ENCODE results near the gene CYP4A22. TPM values are rescaled to one million over a fixed set of nuclear protein-coding genes. Genes with fewer than 3 reads are reported as not detected.

The CYP4A22 gene
- total and polyA plus RNA-seq, 9 of the 15 experiments (the other 6 are each of a cell fraction or from before 2014, with no cell fraction given): 0.07 TPM; not detected in 8

DNA sequence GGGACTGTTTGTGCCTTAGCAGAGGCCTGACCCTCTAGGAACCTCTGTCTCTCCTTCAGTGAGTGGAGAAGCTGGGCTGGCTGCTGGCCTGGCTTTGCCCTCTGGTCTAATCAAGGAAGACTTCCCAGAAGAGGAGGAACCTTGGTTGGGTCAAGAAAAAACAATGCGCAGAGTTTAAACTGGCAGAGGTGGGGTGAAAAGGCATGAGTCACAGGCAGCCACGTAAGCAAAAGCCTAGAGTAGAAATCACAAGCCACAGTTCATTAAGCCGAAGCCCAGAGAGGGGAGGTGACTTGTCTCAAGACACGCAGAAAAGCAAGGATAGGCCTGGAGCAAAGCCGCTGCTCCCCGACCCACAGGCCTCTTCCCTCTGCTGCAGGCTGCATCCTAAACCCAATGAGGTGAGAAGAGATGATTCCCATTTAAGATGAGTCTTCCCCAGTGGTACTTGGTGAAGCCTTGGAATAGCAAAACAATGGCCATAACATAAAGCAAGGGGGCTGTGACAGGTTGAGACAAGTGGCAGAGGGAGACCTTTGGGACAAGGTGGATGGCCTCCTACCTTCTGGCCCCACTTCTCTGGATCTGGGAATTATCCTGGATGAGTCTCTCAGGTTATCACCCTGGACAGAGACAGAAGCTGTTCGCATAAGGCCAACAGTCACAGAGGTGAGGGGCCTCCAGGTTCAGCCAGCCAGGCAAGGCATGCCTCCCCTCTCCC is 44.9 kb downstream of the CYP4A22 start (continued):
- TF ChIP-seq ZFP36 (IDR thresholded peaks at IDR 0.05; ENCODE audit: low read depth, low read length, partially characterized antibody) (peak; percentile 100), ARID1B (IDR thresholded peaks at IDR 0.05) (peak; percentile 5; the same call in 1 of the 2 replicates), CBX5 (IDR thresholded peaks at IDR 0.05; ENCODE audit: borderline replicate concordance, low read depth) (no peak), ZBTB8A (IDR thresholded peaks at IDR 0.05; ENCODE audit: partially characterized antibody) (no peak), NONO (IDR thresholded peaks at IDR 0.05; ENCODE audit: low read depth in 2 of 2, low read length in 1 of 2) (0 out of 4 replicates have a peak, but pooled peaks of 1 of the 2 experiments have one; percentile 13), ZNF253 (CRISPR knock-in tag; conservative IDR thresholded peaks at IDR 0.05) (no peak), SAFB2 (IDR thresholded peaks at IDR 0.05; ENCODE audit: borderline replicate concordance, low read depth, low read length, severe bottlenecking) (no peak), ZNF232 (CRISPR knock-in tag; IDR thresholded peaks at IDR 0.05) (no peak), EP400 (IDR thresholded peaks at IDR 0.05) (no peak), ZC3H4 (CRISPR knock-in tag; IDR thresholded peaks at IDR 0.05; ENCODE audit: borderline replicate concordance) (0 out of 2 replicates have a peak, but pooled peaks have one; percentile 18), ZKSCAN8 (CRISPR knock-in tag; IDR thresholded peaks at IDR 0.05) (no peak), TEAD2 (tag; IDR thresholded peaks at IDR 0.05) (peak; percentile 43; the same call in 1 of the 2 replicates), ZNF583 (CRISPR knock-in tag; IDR thresholded peaks at IDR 0.05) (no peak), RBM34 (IDR thresholded peaks at IDR 0.05; ENCODE audit: borderline replicate concordance, insufficient read depth, low read length) (no peak), CBX3 (IDR thresholded peaks at IDR 0.05; ENCODE audit: borderline replicate concordance in 1 of 2, low read length in 2 of 2) (no peak), CCAR2 (IDR thresholded peaks at IDR 0.05; ENCODE audit: low read depth, low read length) (no peak)
- TF ChIP-seq, protein P1, sequence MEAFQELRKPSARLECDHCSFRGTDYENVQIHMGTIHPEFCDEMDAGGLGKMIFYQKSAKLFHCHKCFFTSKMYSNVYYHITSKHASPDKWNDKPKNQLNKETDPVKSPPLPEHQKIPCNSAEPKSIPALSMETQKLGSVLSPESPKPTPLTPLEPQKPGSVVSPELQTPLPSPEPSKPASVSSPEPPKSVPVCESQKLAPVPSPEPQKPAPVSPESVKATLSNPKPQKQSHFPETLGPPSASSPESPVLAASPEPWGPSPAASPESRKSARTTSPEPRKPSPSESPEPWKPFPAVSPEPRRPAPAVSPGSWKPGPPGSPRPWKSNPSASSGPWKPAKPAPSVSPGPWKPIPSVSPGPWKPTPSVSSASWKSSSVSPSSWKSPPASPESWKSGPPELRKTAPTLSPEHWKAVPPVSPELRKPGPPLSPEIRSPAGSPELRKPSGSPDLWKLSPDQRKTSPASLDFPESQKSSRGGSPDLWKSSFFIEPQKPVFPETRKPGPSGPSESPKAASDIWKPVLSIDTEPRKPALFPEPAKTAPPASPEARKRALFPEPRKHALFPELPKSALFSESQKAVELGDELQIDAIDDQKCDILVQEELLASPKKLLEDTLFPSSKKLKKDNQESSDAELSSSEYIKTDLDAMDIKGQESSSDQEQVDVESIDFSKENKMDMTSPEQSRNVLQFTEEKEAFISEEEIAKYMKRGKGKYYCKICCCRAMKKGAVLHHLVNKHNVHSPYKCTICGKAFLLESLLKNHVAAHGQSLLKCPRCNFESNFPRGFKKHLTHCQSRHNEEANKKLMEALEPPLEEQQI (IDR thresholded peaks at IDR 0.05): no peak
- TF ChIP-seq, protein P2, sequence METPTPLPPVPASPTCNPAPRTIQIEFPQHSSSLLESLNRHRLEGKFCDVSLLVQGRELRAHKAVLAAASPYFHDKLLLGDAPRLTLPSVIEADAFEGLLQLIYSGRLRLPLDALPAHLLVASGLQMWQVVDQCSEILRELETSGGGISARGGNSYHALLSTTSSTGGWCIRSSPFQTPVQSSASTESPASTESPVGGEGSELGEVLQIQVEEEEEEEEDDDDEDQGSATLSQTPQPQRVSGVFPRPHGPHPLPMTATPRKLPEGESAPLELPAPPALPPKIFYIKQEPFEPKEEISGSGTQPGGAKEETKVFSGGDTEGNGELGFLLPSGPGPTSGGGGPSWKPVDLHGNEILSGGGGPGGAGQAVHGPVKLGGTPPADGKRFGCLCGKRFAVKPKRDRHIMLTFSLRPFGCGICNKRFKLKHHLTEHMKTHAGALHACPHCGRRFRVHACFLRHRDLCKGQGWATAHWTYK (CRISPR knock-in tag; IDR thresholded peaks at IDR 0.05): peak; percentile 48
- TF ChIP-seq, protein P3, sequence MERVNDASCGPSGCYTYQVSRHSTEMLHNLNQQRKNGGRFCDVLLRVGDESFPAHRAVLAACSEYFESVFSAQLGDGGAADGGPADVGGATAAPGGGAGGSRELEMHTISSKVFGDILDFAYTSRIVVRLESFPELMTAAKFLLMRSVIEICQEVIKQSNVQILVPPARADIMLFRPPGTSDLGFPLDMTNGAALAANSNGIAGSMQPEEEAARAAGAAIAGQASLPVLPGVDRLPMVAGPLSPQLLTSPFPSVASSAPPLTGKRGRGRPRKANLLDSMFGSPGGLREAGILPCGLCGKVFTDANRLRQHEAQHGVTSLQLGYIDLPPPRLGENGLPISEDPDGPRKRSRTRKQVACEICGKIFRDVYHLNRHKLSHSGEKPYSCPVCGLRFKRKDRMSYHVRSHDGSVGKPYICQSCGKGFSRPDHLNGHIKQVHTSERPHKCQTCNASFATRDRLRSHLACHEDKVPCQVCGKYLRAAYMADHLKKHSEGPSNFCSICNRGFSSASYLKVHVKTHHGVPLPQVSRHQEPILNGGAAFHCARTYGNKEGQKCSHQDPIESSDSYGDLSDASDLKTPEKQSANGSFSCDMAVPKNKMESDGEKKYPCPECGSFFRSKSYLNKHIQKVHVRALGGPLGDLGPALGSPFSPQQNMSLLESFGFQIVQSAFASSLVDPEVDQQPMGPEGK (CRISPR knock-in tag; IDR thresholded peaks at IDR 0.05; ENCODE audit: borderline replicate concordance): no peak
- TF ChIP-seq, protein P4, sequence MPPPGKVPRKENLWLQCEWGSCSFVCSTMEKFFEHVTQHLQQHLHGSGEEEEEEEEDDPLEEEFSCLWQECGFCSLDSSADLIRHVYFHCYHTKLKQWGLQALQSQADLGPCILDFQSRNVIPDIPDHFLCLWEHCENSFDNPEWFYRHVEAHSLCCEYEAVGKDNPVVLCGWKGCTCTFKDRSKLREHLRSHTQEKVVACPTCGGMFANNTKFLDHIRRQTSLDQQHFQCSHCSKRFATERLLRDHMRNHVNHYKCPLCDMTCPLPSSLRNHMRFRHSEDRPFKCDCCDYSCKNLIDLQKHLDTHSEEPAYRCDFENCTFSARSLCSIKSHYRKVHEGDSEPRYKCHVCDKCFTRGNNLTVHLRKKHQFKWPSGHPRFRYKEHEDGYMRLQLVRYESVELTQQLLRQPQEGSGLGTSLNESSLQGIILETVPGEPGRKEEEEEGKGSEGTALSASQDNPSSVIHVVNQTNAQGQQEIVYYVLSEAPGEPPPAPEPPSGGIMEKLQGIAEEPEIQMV (tag; conservative IDR thresholded peaks at IDR 0.05; ENCODE audit: low read depth): no peak

All from K562 (cell line).